Activated T-helper 1 cell treated with Interleukin-2 at 50 U/mL for 16 hours (primary cell): Measurements from ENCODE around the gene DPRX.
"Not testable (repeated sequence)": the region's sequence is repeated elsewhere in the genome, so short reads cannot be mapped to it uniquely, and the experiment has no call there.

Source experiments
- DNase-seq: peaks from one replicate; pipeline ENCODE4 v3.0.0-alpha.2; 2020; ENCODE audit warnings: low read depth

DPRX gene

GRCh38 chr19:53646144-53646543, 14.3 kb downstream of the DPRX start:
- DNase-seq, result no peak

GRCh38 chr19:53647350-53647749, 15.6 kb downstream of the DPRX start:
- DNase-seq, result no peak

DNA sequence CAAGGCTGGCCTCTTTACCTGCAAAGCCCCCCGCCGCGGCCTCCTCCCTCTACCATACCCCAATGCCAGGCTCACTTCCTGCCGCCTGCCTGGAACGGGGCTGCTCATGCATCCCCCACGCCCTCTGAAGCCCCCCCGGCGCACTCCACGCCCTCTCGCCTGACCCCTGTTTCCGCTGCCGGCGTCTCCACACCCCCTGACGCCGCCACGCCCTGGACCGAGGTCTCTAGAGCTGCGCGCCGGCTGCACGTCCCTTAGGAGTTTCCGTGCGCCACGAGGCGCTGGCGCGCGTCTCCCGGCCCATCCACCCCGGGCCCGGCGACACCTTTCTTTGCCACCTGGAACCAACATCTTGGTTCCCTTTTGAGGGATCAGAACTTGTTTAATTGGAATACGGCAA, 16.0 kb downstream of the DPRX start:
- no peak for DNase-seq

GRCh38 chr19:53649746-53650593, 18.2 kb downstream of the DPRX start:
- DNase-seq, result no peak

- DNase-seq, result no peak
Measured at GRCh38 chr19:53652476-53652875, 20.7 kb downstream of the DPRX start.

DNA sequence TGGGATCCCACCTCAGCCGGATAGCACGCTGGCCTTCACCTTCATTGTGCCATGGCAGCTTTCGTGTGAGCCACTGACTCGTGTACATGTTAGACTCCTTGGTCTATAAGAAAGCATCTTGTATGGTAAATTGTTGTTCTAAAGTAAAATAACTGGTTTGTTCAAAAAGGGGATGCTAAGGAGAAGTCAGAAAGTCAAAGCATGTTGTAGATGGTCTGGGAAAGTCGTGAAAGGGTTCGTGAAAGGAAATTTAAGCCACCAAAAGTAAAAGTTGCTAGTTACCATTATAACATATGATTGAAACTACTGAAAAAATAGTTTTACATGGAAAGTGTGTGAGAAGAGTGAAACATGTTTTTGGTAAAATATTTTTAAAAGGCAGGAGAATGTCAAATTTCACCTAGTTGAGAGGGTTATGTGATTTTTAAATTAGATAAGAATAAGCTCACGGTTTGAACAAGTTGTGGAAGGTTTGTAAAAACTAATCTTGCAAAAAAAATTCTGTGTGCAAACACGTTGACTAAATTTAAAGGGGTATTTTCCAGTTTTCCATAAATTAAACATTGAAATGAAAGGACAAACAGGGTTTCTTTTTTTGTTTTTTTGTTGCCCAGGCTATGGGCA, 23.4 kb downstream of the DPRX start:
- DNase-seq, result no peak

- no peak for DNase-seq
Measured at GRCh38 chr19:53657330-53657729, 25.5 kb downstream of the DPRX start.

DNA sequence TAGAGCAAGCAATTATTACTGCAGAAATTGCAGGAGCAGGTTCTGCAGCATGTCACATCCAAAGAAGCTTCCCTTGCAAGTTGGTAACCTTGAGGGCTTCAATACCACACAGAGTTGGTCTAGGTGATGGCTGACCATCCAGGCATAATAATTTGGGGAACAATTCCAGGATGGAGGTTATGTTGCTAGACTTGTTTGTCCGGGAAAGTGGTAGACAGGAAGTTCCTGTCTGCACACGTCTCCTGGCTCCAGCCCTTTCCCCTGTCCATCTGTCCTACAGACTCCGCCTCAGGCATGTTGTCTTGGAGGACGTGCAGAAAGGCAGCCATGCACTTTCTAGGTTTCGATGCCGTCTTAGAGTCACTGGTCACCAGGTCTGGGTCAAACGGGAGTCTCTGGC, 26.0 kb downstream of the DPRX start:
- no peak for DNase-seq

- DNase-seq, result no peak
Measured at GRCh38 chr19:53659292-53659691, 27.5 kb downstream of the DPRX start.

GRCh38 chr19:53660584-53660983, 28.8 kb downstream of the DPRX start:
- no peak for DNase-seq

DNA sequence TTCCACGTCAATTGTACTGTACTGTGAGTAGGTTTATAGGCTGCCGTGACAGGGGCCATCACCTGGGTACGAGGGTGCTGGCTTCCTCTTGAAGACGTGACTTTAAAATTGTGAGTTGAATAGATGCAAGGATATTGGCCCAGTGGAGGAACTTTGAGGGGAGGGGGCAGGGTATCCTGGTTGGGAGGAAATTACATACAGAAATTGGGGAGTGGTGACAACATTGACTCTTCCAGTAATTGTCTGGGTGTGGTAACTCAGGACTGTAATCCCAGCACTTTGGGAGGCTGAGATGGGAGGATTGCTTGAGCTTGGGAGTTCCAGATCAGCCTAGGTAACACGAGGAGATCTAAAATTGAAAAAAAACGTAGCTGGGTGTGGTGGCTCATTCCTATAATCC, 30.4 kb downstream of the DPRX start:
- no peak for DNase-seq

DNA sequence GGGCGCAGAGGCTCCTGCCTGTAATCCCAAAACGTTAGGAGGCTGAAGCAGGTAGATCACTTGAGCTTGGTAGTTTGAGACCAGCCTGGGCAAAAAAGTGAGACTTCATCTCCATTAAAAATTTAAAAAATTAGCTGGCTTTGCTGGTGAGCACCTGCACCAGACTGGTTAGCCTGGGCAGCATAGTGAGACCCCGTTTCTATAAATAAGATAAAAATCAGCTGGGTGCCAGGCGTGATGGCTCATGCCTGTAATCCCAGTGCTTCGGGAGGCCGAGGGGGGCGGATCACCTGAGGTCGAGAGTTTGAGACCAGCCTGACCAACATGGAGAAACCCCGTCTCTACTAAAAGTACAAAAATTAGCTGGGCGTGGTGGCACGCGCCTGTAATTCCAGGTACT, 32.4 kb downstream of the DPRX start:
- DNase-seq, result no peak

DNA sequence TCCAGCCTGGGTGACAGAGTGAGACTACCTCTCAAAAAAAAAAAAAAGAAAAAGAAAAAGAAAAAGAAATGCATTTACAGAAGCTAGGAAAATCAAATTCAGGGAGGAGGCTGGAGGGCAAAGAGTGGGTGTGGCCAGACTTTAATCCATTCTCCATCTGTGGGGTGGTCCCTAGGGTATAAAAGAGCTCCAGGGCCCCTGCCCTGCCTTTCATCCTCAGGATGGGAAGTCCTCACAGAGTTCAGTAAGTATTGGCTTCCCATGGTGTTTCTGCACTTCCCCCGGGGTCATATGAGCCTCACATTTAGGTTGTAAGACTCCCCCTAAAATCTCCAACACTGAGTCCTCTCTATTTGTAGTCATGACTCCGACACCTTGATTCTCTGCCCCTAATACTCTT, 33.0 kb downstream of the DPRX start:
- no peak for DNase-seq

- not testable (repeated sequence) for DNase-seq
Measured at GRCh38 chr19:53666331-53666730, 34.5 kb downstream of the DPRX start.

- not testable (repeated sequence) for DNase-seq
Measured at GRCh38 chr19:53668804-53669203, 37.0 kb downstream of the DPRX start.

DNA sequence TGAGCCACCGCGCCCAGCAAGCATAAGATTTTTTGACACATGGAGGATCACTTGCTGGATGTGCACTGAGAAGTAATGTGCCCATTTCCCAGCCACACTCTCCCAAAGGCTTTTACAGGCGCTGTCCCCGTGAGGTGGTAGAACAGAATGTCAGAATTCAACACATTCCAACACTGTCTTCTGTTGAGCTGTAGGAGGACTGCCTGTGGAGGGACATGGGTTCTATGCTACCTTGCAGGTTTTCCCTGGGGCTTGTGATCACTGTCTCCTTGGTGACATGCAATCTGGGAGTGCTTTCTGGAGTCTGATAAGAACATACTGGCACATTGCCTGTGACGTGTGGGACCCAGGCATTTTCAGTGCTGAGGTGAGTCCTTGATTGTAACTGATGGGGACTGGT, 38.5 kb downstream of the DPRX start:
- no peak for DNase-seq

GRCh38 chr19:53671663-53672062, 39.9 kb downstream of the DPRX start:
- DNase-seq, result no peak
